Spleen (tissue), 7 donors: ENCODE results near the gene ACACA.

ENCODE experiments used
- CTCF ChIP-seq, 11 experiments: fragments of 200-600 bp in 7 of 11; fragments of 450-650 bp in 4 of 11; sonication (generic) in 4 of 11; IDR thresholded peaks in 8 of 11; conservative IDR thresholded peaks in 3 of 11; 1 replicate in 7 of 11; 2 replicates in 4 of 11; pipeline versions ENCODE4 v1.4.0 to v1.8.0; 2016 to 2021; ENCODE audit warnings: antibody characterized with exemption in 11 of 11, inconsistent platforms in 4 of 11, mild to moderate bottlenecking in 1 of 11
- POLR2A ChIP-seq, 3 donors: fragments of 450-650 bp; IDR thresholded peaks; one replicate each; pipeline ENCODE4 v1.5.1; 2017; ENCODE audit warnings: antibody characterized with exemption in 3 of 3, mild to moderate bottlenecking in 1 of 3
- donor health status: DM: no; HTN: no; CAD: no; lungs with moderate emphysema.
- donor health status: DM: no; HTN: no; CAD: no.
- donor health status: DM: no; HTN: no; CAD: no.

DNA sequence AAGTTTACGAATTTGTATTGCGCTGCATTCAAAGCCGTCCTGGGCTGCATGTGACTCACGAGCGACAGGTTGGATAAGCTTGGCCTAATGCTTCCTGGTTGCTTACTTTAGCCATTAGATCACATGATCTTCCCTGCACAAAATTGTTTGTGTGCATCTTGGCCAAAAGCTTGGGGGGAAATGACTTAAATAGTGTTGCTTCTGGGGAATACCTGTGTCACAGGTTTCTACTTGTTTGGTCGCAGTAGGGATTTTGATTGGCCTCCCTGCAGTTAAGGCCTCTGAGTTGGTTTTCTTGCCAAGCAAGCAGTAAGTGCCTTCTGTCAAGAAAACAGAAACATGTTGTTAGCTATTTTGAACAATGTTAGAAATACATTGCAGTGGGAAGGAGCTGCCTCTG, 43.5 kb upstream of the ACACA start:
- TF ChIP-seq CTCF (IDR thresholded peaks at IDR 0.05 in 8 of 11, conservative IDR thresholded peaks at IDR 0.05 in 3 of 11) (no peak), POLR2A (IDR thresholded peaks at IDR 0.05) (no peak)
